ENCODE measurements around the gene N4BP3. TPM values are rescaled to one million over a fixed set of nuclear protein-coding genes. Genes with fewer than 3 reads are reported as not detected.

The N4BP3 gene
- total RNA-seq, 1 experiment from 2014 or later: 46.2 TPM

GRCh38 chr5:178107756-178108310 lies 5.5 kb upstream of the N4BP3 start:
- Mint-ChIP-seq H3K4me1 (peaks cover 16% of the 10 kb centered on the region), H3K27me3 (ENCODE audit: low read depth) (no peaks in the 10 kb centered on the region; the same call in 1 of the 2 replicates), H3K27ac (0 out of 2 replicates have a peak overlapping the region, but pooled peaks have one; percentile 6), H3K9me3 (peaks cover 4% of the 10 kb centered on the region; the same call in 1 of the 2 replicates), H3K4me3 (no peak overlapping the region), H3K36me3 (no peaks in the 10 kb centered on the region)
- POLR2A ChIA-PET: interaction anchor here (0.7 kb wide), 1 partner anchor 23 kb away, joined by 5 read pairs; the partner anchor contains the start of gene RMND5B
- DNase-seq (ENCODE audit: low spot score) (no peak), ATAC-seq (peak; percentile 66)
- CTCF ChIA-PET: interaction anchor here (0.8 to 3.6 kb wide), 8 partner anchors 9 to 38 kb away, joined by 3 to 23 read pairs (median 6); no protein-coding TSS in a partner anchor
- TF ChIP-seq PRRX2 (CRISPR knock-in tag; IDR thresholded peaks at IDR 0.05) (no peak), GRHL2 (CRISPR knock-in tag; IDR thresholded peaks at IDR 0.05; ENCODE audit: insufficient replicate concordance, severe bottlenecking) (no peak), GABPB1 (CRISPR knock-in tag; IDR thresholded peaks at IDR 0.05) (no peak), PRDM15 (CRISPR knock-in tag; IDR thresholded peaks at IDR 0.05) (peak; percentile 97)

- ATAC-seq (no peak), DNase-seq (ENCODE audit: low spot score) (no peak)
- no peak for TF ChIP-seq IRF1 (CRISPR knock-in tag; IDR thresholded peaks at IDR 0.05)
- TF ChIP-seq ZNF423 (CRISPR knock-in tag; IDR thresholded peaks at IDR 0.05): no peak
- TF ChIP-seq ATF3 (CRISPR knock-in tag; conservative IDR thresholded peaks at IDR 0.05): no peak
- no peak for TF ChIP-seq NR1H2 (CRISPR knock-in tag; IDR thresholded peaks at IDR 0.05)
- no peak for TF ChIP-seq NFATC4 (CRISPR knock-in tag; IDR thresholded peaks at IDR 0.05)
- no peak for TF ChIP-seq SP1 (CRISPR knock-in tag; conservative IDR thresholded peaks at IDR 0.05)
- no peak for TF ChIP-seq MLX (CRISPR knock-in tag; IDR thresholded peaks at IDR 0.05)
- no peak for TF ChIP-seq PREB (CRISPR knock-in tag; IDR thresholded peaks at IDR 0.05; ENCODE audit: borderline replicate concordance)
- no peak for TF ChIP-seq TCF7 (CRISPR knock-in tag; IDR thresholded peaks at IDR 0.05; ENCODE audit: low read depth)
- TF ChIP-seq ZNF396 (CRISPR knock-in tag; IDR thresholded peaks at IDR 0.05; ENCODE audit: borderline replicate concordance): no peak
- TF ChIP-seq ZBTB21 (CRISPR knock-in tag; IDR thresholded peaks at IDR 0.05; ENCODE audit: borderline replicate concordance): no peak
- TF ChIP-seq ZNF512 (CRISPR knock-in tag; IDR thresholded peaks at IDR 0.05; ENCODE audit: borderline replicate concordance): no peak
- Mint-ChIP-seq H3K27ac (no peak overlapping the region), H3K4me1 (peaks cover 17% of the 10 kb centered on the region), H3K36me3 (no peaks in the 10 kb centered on the region), H3K4me3 (no peak overlapping the region), H3K27me3 (ENCODE audit: low read depth) (no peaks in the 10 kb centered on the region), H3K9me3 (peaks cover 5% of the 10 kb centered on the region; the same call in 1 of the 2 replicates)
- CTCF ChIA-PET: interaction anchor here (1.2 to 3.6 kb wide), 6 partner anchors 11 to 37 kb away, joined by 3 to 23 read pairs (median 6); no protein-coding TSS in a partner anchor
- POLR2A ChIA-PET: no interaction called here
Observed at GRCh38 chr5:178108446-178108845, 4.9 kb upstream of the N4BP3 start.

All from WTC11 (cell line).